Cardiac septum (tissue), 1 donor: ENCODE measurements around the gene DRC1. TPM values are rescaled to one million over a fixed set of nuclear protein-coding genes. Genes with fewer than 3 reads are reported as not detected.

Experiments used
- total RNA-seq: library from RNA; stranded (reverse); fragmentation: NEBNext Ultra II Directional; extraction: Animal tissue kit (Norgen Biotek cat#: 25700); gene quantifications from one replicate; pipeline ENCODE4 v1.2.1, GENCODE V29; 2021
- donor health status: DM: no; HTN: no; CAD: no.

Gene DRC1
- total RNA-seq, 1 donor from 2014 or later: 0.13 TPM

Other genes starting within 250 kb of the DRC1 start
- 1.1 TPM for gene GAREM2, start 228.8 kb upstream of the DRC1 start, total RNA-seq
- gene HADHA, start 157.3 kb upstream of the DRC1 start, total RNA-seq: 244 TPM
- gene HADHB, start 157.0 kb upstream of the DRC1 start, total RNA-seq: 532 TPM
- 14.5 TPM for gene SELENOI, start 55.8 kb upstream of the DRC1 start, total RNA-seq
- 0.51 TPM for gene ADGRF3, start 55.1 kb upstream of the DRC1 start, total RNA-seq
- gene OTOF, start 76.2 kb downstream of the DRC1 start, total RNA-seq: not detected
- not detected for gene CIB4, start 239.4 kb downstream of the DRC1 start, total RNA-seq